NCI-H2171 treated with DMSO at 0.1 percent for 48 hours (cell line): ENCODE measurements around the gene PIGH.
"Not testable (repeated sequence)": the region's sequence is repeated elsewhere in the genome, so short reads cannot be mapped to it uniquely, and the experiment has no call there.

ENCODE experiments used
- DNase-seq: peaks from one replicate; lab custom pipeline; 2025; lab: John Stamatoyannopoulos, UW

The PIGH gene

GRCh38 chr14:67609642-67610310 is 9.7 kb upstream of the PIGH start:
- no peak for DNase-seq

DNA sequence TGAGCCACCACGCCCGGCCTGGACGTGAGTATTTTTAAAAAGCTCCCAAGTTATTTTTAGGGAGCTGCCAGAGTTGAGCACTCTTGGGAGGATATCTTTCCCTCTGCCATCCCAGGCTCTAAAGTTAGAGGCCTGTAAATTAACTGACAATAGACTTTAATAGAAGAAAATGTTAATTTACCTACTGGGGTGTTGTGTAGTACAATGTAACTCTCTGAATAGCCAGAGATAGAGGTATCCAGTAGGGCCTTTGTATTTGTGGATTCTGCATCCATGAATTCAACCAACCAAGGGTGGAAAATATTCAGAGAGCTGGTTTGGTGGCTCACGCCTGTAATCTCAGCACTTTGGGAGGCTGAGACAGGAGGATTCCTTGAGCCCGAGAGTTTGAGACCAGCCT is 7.6 kb upstream of the PIGH start:
- DNase-seq, result no peak

GRCh38 chr14:67602995-67603545 is 3.0 kb upstream of the PIGH start:
- DNase-seq, result no peak

GRCh38 chr14:67602076-67602475 is 2.0 kb upstream of the PIGH start:
- no peak for DNase-seq

GRCh38 chr14:67600562-67600974 is 500 bp upstream of the PIGH start:
- DNase-seq, result not testable (repeated sequence)

DNA sequence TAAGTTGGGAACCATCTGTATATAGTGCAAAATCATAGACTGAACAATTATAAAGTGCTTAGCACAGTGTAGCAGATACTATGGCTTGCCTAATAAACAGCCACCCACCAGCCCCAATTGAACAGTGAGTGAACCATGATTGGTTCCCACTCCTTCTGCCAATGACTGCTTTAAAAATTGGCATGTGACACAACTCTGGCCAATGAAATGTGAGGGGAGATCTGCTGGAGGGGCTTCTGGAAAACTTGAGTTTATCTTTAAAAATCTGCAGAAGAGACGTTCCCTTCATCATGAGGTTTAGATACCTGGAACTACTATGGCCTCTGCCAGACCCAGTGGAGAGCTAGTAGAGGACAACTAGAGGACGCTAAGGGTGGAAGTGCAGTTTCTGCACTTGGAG is 4.7 kb downstream of the PIGH start:
- DNase-seq, result no peak

DNA sequence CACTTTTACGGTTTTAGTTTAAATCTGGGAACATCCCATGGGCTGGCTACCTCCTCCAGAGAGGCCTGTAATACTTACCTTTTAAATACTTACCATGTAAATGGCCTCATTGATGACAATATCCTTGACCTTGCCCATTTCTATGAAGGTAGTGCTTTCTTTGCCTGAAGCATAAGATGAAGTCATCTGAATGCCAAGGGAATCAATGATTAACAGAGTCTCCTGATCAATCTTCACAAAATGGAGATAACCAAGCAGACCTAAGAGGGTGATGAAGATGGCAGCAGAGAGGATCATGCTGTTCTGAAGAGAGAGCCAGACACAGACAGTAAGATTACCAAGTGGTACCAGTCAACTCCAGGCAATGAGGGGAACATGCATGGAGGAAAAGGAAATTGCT is 6.4 kb downstream of the PIGH start:
- not testable (repeated sequence) for DNase-seq

- no peak for DNase-seq
These were observed 10.8 kb downstream of the PIGH start for GRCh38 chr14:67589204-67589770.

DNA sequence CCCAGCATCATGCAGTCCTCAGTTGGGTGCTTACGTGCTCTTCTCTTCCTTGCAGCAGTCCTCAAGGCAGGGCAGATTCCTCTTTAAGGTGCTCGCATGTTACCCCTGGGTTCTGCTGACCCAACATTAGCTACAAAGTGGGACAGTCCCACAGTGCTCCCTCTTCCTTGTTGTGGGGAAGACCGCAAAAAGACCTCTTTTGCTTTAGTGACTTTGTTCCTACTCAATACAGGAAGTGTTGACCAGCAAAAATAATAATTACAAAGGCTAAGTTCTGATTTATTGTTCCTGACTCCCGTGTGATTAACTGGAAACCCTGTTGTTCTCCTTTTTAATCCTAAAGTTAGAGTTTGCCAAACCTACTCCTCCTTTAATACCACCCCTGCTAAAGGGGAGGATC is 13.7 kb downstream of the PIGH start:
- no peak for DNase-seq

GRCh38 chr14:67584978-67585377 is 15.1 kb downstream of the PIGH start:
- DNase-seq, result no peak

GRCh38 chr14:67583711-67584644 is 16.1 kb downstream of the PIGH start:
- DNase-seq, result peak; percentile 42

DNA sequence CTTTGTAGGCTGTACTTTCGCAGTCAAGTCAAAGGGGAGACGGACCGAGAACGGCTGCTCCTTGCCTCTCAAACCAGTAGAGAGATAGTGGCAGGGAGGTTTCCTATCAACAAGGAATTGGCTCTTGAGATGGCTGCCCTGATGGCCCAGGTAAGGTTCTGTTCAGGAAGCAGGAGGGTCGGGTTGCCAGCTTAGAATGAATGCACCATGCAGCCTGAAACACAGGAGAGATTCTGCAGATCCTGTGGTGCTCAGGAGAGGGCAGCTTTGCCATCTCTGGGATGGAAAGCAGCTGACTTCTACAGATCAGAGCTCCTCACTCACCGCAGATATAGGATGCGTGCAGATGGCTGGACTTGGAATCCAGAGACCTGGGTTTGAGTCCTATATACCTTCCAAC is 18.0 kb downstream of the PIGH start:
- DNase-seq, result no peak

GRCh38 chr14:67581643-67582042 is 18.4 kb downstream of the PIGH start:
- DNase-seq, result no peak

GRCh38 chr14:67580336-67581171 is 19.5 kb downstream of the PIGH start:
- no peak for DNase-seq

DNA sequence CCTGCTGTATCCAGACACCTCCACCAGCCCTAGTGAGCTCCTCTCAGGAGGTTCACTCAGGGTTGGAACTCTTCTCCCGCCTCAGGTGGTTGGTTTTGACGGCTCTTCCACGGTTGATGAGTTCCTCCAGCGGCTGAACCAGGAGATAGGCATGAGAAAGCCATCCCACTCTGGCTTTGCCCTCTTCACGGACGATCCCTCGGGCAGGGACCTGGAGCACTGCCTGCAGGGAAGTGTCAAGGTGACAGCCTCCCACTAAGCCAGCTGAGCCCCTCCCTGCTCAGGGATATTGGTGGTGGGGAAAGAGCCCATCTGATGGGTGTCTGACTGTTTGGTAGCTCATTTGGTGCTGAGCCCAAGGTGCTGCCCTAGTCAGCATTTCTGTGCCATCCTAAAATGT is 20.4 kb downstream of the PIGH start:
- DNase-seq, result no peak

- DNase-seq, result no peak
These were observed 21.0 kb downstream of the PIGH start for GRCh38 chr14:67579040-67579439.

DNA sequence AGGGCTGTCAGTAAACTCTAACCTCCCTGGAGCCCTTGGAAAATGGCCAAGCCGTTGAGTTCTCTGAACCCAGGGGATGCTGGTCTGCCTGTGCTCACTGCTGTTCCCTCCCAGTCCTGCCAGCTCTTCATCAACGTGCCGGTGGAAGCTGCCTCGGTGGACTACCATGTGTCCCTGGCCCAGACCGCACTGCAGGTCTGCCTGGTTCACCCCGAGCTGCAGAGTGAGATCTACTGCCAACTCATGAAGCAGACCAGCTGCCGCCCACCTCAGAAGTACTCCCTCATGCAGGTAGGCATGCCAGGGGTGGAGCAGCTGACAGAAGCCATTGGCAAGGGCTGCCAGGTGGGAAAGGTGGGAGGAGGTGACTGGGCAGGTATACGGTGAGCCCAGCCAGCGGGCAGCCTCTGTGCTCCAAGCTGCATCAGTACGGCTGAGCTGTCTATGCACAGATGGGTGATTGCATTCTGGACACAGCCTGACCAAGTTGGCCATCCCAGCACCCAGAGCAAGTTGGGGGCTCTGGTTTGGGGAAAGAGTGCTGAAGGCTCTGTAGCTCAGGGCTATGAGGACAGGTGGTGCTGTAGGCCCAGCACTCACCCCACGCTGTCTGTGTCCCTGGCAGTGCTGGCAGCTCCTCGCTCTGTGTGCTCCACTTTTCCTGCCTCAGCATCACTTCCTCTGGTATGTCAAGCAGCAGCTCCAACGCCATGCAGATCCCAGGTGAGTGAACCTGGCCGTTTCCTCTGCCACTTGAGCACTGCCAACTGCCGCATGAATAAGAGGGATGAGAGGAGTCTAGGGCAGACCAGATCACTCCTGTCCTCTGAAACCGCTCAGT is 21.9 kb downstream of the PIGH start:
- DNase-seq, result peak; percentile 8

DNA sequence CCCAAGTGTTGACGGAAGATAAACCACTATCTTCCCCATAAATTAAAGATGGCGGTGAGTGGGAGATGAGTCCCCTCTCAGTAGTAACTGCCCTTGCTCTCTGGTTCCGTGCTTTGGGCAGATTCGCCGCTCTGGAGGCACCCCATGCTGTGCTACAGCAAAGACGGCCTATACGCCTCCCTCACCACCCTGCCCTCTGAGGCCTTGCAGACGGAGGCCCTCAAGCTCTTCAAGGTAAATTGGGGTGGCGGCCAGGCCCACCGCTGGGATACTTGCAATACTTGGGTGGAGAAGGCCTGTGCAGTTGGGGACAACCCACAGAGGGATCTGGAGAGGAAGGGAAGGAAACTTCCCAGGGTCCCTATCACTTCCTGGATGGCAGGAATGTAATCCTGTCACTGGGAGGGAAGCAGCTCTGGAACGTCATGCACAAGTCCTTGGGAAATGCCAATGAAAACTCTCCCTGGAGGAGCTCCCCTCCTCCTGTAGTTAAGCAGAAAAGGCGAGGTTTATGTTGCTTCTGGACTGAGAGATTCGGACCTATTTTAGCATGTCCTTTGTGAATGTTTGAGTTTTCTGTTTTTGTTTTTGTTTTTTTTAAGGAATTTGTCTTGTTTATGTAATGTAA is 22.8 kb downstream of the PIGH start:
- DNase-seq, result no peak

- DNase-seq, result no peak
These were observed 23.7 kb downstream of the PIGH start for GRCh38 chr14:67576216-67576955.

- DNase-seq, result no peak
These were observed 24.4 kb downstream of the PIGH start for GRCh38 chr14:67575684-67576083.
